HG02759 (cell line): ENCODE measurements around the gene COL26A1.
"Not testable (repeated sequence)": the region's sequence is repeated elsewhere in the genome, so short reads cannot be mapped to it uniquely, and the experiment has no call there.

Source experiments
- ATAC-seq: cut with Tn5 transposase; IDR thresholded peaks from one replicate; pipeline ENCODE4 v1.9.1; 2021; ENCODE audit warnings: mild to moderate bottlenecking, moderate library complexity; ENCODE audit not compliant: unreplicated experiment

COL26A1 gene

DNA sequence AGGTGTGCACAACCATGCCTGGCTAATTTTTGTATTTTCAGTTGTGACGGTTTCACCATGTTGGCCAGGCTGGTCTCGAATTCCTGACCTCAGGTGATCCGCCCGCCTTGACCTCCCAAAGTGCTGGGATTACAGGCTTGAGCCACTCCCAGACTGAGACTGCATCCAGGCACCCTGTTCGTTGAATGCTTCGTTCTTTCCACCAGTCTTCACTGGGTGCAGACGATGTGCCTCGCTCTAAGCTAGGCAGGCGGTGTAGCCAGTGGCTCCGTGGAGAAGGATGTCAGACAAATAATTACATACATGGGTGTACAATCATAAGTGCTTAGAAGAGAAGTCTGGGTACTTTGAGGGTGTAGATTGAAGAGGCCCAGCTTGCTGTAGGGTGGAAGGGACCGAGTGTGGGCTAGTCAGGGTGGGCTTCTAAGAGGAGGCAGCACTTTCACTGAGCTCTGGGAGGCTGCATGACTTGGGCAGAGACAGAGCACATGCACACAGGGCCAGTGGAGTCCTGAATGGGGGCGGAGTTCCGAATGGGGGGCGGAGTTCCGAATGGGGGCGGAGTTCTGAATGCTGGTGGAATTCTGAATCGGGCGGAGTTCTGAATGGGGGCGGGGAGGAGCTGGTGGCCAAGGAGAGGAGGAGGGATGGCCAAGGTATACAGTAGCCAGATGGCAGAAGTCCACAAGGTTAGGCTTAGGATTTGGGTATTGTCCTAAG, 74.3 kb downstream of the COL26A1 start:
- no peak for ATAC-seq

DNA sequence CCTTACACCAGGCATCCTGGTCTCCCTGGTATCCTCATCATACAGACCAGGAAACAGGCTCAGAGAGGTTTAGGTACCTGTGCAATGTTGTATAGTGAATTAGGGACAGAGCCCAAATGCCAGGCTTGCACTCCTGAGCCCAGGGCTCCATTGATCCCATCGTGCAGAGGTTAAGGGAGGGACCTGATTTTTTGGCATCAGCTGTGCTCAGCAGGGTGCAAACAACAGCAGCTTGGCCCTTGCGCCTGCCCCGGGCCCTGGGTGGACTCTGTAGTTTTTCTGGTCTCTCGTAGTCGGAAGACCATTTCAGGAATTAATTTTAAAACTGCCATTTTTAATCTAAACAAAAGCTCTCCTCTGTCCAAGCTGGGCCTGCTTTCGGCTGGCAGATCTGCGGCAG, 79.2 kb downstream of the COL26A1 start:
- ATAC-seq = no peak

DNA sequence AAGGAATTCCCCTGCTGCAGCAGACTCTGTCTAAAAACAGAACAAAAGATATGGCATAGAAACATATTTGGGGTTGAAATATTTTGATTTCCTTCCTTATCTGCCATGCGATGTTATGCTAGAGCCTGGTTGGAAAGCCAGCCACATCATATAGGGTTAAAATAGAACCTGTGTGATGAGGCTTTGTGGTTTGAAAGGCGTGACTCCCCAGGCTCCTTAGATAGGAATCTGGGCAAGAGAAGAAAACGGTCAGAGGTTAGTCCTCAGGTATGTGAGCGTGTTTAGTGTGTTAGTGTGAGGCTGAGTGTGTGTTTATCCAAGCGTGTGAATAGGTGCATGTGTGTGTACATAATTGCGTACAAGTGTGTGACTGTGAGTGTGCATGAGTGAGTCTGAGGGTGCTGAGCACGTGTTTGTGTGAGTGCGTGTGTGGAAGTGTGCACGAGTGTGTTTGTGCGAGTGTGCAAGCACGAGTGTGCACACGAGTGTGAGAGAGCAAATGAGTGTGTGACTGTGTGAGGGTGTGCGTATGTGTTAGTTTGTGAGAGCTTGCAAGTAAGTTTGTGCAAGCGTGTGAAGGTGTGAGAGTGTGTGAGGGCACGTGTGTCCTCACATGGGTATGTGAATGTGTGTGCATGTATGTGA, 79.9 kb downstream of the COL26A1 start:
- ATAC-seq = no peak

DNA sequence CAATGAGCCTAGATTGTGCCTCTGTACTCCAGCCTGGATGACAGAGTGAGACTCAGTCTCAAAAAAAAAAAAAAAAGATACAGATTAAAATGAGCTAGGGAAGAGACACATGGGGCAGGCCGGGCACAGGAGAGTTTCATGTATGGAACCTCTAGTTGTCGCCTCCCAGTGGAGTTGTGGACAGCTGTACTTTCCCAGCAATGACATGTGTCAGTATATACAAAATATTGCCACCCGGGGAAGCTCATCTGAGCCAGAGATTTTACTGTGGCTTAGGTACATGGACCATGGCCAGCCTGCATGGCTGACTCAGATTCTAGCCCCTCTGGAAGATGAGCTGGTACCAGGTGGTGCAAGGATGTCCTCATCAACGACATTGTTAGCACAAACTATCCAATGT, 87.4 kb downstream of the COL26A1 start:
- ATAC-seq = no peak

DNA sequence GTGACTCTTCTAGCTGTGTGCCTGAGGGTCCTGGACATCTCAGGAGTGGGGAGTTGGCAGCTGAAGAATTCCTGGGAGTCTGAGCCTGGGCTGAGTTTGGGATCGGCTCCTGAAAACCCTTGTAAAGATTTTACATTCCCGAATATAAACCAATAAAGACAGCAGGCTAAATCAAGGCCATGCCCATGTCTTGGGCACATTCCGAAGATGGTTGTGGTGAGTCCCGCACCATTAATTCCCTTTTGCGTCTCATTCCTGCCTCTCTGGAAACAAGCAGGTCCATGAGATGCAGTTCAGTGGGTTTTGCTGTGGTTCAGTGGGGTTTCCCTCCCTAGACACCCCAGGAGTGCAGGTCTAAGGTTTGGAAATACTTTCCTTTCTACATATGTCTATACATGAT, 90.9 kb downstream of the COL26A1 start:
- ATAC-seq = no peak

DNA sequence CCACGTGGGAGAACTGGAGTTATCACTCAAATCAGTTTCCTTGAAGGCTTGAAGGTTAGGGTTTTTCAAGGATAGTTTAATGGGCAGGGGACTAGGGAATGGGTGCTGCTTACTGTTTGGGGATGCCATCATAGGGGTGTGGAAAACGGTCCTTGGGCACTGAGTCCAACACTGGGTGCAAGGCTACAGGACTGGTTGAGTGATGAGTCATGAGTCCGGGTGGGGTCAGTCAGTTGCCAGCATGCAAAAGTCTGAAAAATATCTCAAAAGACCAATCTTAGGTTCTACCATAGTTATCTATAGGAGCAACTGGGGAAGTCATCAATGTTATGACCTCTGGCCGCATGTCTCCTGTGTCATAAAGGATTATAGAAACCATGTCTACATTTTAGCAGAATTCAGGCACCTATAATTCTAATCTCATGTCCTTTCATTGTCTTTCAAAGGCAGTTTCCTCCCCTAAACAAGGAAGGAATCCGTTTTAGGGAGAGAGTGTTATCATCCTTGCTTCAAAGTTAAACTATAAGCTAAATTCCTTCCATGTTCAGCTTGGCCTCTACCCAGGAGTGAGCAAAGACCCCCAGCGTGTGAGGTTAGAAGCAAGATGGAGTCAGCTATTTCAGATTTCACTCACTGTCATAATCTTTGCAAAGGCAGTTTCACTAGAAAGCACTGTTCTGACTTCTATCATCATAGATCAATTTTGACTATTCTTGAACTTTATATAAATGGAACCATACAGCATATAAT, 94.5 kb downstream of the COL26A1 start:
- ATAC-seq = no peak

DNA sequence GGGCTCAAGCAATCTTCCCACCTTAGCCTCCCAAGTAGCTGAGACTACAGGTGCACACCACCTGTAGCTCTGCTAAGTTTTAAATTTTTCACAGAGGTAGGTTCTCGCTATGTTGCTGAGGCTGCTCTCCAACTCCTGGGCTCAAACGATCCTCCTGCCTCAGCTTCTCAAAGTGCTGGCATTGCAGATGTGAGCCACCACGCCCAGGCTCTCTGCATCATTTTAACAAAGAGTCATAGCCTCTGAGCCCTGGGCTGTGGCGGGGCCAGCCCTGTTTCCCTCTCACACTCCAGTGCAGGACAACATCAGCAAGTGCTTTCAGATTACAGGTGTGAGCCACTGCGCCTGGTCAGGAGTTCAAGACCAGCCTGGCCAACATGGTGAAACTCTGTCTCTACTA, 102.5 kb downstream of the COL26A1 start:
- no peak for ATAC-seq

DNA sequence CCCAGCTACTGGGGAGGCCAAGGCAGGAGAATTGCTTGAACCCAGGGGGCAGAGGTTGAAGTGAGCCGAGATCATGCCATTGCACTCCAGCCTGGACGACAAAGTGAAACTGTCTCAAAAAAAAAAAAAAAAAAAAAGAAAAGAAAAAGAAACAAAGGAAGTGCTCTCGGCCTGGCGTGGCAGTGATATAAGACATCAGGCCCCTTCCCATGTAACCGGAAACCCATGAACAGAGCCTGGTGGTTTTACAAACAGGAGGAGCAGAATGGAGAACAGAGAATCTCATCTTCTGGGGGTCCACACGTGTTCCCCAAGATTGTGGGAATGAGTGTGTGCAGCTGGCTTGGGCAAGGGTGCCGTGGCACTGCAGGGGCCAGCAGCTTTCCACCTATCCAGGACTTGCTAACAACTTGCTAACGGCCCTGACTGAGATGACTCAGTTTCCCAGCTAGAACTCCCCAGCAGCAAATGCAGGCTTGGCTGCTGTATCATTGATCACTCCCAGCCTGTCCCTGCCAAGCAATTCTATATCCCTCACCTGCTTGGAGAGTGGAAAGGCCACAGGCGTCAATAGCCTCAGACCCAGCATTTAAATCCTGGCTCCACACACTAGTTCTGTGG, 103.0 kb downstream of the COL26A1 start:
- ATAC-seq = no peak

DNA sequence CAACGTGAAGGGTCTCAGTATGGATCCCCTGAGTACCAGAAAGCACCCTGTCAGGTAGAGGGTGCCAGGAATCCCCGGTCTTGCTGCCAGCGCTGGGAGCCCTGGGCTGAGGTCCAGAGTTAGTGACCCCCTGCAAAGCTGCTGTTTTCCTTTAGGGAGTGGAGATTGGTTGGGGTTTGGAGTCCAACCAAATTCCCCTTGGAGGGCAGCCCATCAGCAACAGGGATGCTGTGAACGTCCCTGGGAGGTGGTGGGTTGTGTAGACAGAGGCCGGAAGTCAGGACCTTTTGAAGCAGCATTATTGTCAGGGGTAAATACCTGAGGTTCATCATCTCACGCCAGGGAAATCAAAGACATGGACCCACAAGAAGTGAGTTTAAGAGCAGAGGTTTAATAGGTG, 104.2 kb downstream of the COL26A1 start:
- no peak for ATAC-seq

DNA sequence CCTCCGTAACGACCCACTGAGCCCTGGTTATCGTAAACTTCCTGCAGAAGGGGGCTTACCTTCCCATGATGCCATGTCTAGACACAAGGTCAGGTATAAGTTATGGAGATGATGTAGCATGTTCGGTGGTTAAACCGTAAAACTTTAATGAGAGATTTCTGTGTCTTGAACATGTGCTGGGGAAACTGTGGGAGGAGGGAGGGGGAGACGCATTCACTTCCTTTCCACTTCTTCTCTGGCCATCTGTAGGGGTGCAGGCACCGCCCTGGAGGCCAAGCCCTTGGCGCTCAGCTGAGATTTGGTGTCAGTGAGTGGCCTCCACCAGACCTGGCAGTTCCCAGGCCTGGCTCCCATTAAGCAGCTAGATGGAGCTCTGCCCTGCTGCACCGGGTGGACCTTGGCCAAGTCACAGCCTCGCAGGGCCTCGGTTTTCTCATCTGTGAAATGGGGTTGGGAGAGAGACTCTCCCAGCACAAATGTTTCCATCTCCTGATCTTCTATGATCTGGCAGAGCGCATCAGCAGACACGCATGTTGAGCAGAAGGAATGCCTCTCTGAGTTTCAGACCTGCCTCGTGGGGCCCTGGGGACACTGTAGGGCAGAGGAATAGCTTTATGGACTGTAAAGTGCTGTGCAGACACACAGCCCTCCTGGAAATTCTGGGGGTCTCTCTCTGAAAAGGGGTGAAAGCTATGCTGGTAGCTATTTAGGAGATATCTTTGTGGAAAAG, 106.0 kb downstream of the COL26A1 start:
- ATAC-seq = no peak

DNA sequence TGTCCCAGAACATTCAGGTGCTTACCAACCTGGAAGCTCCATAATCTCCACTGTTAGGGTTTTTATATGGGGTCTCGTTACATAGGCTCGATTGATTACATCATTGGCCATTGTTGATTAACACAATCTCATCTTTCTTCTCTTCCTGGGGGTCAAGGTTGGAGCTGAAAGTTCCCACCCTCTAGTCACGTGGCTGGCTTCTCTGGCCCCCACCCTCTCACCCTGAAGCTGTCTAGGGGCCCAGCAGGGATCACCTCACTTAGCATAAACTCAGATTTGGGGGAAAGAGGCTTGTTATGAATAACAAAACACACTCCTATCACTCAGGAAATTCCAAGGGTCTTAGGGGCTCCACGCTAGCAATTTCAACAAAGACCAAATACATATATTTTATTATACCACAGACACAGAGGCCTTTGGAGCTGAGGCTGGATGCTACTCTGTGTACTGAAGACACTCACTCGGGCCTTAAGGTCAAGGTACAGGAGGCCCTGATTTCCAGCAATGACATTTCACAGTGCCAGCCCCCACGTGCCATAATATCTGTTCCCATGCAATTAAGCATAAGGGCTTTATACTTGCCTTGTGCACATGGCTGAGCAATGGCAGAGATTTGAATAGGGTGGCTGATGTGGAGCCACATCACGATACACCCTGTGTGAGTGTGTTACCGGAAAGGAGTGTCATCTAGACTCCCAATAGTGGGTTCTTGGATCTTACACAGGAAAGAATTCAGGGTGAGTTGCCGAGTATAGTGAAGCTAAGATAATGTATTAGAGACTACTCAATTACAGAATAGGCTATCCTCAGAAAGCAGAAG, 108.2 kb downstream of the COL26A1 start:
- ATAC-seq = no peak

DNA sequence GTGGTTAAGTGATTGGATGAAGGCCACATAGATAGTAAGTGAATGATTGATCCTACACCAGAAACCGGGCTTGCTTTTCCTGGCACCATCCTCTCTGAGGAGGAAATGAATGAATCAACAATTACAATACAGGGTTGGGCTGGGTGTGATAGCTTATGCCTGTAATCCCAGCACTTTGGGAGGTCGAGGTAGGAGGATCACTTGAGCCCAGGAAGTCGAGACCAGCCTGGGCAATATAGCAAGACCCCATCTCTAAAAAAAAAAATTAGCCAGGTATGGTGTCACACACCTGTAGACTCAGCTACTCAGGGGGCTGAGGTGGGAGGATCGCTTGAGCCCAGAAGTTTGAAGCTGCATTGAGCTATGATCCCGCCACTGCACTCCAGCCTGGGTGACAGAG, 111.5 kb downstream of the COL26A1 start:
- no peak for ATAC-seq

DNA sequence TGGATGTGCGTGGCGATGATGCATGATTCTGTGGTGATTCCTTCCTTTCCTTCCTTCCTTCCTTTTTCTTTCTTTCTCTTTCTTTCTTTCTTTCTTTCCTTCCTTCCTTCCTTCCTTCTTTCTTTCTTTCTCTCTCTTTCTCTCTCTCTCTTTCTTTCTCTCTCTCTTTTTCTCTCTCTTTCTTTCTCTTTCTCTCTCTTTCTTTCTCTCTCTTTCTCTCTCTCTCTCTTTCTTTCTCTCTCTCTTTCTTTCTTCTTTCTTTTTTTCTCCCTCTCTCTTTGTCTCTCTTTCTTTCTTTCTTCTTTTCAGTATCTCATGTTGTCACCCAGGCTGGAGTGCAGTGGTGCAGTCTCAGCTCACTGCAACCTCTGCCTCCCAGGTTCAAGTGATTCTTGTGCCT, 113.0 kb downstream of the COL26A1 start:
- ATAC-seq = not testable (repeated sequence)

DNA sequence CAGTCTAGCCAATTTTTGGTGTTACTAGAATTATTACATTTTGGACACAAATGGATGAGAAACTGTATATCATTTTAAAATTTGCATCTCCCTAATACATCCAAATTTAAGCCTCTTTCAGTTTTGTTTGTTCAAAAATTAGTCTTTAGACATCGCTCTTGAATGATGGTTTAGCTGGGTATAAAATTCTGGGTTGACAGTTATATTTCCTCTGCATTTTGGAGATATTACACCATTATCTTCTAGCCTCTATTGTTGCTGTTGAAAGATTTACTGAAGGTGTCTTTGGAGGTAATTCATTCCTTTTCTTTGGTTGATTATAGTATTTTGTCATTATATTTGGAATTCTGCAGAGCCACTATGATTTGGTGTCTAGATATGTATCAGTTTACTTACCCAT, 116.5 kb downstream of the COL26A1 start:
- no peak for ATAC-seq

DNA sequence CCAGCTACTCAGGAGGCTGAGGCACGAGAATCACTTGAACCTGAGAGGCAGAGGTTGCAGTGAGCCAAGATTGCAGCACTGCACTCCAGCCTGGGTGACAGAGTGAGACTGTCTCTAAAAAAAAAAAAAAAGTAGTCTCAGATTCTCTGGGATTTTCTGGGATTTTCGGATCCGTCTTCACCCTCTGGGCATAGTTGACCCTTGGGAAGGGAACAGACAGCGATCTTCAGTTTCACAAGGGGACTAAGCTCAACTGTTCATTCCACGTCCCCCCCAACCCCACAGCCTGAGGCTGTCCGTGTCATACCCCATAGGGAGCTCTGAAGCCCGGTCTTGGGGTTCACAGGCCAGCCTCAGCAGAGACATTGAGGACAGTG, 123.4 kb downstream of the COL26A1 start:
- not testable (repeated sequence) for ATAC-seq

DNA sequence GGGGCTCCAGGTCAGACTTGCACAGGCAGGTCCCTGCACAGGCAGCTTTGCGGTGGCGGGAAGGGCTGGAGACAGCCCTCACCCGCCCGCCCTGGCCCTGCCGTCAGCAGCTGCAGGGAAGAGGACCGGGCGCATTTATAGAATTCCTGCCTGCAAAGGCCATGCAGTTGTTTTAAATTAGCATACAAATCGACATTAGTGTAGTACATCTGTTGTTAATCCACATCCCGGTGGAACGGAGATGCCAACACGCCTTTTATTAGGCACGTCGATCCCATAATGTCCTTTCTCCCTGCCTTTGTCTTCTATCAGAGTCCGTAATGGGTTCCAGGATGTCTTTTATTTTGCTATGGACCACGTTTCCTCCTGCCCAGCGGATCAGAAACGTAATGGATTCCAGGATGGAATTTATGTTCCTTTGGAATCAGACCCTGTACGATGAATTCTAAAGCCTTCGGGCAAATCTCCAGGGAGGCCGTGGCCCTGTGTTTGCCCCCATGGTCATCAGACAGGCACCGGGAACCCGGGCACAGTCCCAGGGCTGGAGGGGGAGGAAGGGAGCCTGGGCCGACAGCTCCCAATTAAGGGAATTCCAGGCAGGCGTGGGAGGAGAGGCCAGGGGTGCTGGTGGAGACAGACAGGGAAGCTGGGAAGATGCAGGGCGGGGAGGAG, 123.9 kb downstream of the COL26A1 start:
- ATAC-seq = no peak

DNA sequence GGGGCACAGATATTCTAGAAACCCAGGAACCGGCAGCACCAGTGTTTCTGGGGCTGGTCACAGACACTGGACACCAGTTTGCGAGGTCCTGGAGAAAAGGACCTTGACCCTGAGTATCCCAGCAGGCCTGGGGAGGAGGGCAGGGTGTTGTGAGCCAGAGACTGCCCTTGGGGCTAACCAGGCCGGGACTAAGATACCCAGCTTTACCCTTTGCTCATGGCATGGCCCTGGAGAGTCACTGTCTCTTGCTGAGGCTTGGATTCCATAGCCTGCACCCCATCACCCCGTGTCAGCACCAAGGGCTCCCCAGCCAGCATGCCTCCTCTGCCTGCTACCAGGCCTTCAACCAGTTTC, 124.4 kb downstream of the COL26A1 start:
- no peak for ATAC-seq

DNA sequence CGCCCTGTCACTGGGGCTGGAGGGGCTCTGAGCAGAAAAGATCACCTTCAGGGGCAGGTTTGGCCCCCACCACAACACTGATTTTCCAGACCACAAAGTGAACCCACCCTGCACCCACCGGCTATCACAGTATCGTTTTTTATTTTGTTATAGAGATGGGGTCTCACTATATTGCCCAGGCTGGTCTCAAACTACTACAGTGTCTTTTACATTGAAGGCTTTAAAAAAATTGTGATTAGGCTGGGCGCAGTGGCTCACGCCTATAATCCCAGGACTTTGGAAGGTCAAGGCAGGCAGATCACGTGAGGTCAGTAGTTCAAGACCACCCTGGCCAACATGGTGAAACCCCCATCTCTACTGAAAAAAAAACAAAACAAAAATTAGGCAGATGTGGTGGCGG, 125.1 kb downstream of the COL26A1 start:
- no peak for ATAC-seq

DNA sequence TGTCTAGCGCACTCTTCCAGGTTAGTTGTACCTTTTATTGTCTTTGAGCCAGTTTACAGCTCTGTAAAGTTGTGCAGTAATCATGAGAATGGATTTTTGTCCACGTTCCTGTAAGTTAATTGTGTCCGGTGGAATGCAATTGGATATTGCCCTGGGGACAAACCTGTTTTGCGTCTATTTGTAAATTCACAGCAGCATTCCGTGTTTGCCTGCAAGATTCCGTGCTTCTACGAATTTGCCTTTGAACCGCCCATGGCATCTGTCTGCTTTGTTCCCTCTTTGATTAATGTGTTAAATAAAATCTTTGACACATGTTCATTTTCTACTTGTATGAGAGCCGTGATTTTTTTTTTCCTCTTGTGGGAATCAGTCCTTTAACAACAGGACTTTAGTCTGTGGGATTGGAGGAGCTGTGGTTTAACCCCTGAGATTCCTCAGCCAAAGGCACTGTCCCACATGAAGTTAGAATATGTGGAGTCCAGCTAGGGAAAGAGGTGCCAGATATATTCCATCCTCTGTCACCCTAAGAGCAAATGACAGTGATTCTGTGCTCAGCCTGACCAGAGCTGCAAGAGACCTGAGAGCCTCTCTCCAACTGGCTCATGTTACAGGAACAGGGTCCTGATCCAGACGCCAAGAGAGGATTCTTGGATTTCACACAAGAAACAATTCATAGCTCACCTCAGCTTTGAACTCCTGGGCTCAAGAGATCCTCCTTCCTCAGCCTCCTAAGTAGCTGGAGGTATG, 126.3 kb downstream of the COL26A1 start:
- ATAC-seq = no peak
